ENCODE results near the gene ZEB1.
"Not testable (repeated sequence)": the region's sequence is repeated elsewhere in the genome, so short reads cannot be mapped to it uniquely, and the experiment has no call there.

Gene ZEB1

GRCh38 chr10:31427334-31427733 is 108.3 kb downstream of the ZEB1 start:
- not testable (repeated sequence) for DNase-seq (ENCODE audit: low spot score)

DNA sequence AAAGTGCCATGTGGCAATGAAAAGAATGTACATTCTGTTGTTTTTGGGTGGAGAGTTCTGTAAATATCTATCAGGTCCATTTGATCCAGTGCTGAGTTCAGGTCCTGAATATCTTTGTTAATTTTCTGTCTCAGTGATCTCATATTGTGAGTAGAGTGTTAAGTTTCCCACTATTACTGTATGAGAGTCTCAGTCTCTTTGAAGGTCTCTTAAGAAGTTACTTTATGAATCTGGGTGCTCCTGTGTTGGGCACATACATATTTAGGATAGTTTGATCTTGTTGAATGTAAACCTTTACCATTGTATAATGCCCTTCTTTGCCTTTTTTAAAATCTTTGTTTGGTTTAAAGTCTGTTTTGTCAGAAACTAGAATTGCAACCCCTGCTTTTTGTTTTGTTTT is 109.5 kb downstream of the ZEB1 start:
- DNase-seq (ENCODE audit: low spot score), result not testable (repeated sequence)

DNA sequence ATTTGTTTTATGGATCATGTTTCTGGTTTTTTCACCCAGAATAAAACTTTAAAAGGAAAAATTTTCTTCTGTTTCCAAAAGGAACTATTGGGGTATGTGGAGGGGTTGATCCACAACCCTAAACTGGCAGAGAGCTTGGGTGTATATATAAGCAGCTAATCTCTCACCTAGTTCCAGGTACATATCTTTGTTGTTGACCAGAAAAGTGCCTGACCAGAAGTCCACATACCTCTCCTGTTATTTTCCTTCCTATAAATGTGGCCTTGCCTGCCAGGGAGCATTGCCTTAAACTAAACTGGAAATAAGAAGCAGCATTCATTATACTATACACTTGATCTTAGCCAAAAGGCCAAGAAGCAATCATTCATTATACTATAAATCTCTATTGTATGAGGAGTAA is 112.0 kb downstream of the ZEB1 start:
- no peak for DNase-seq (ENCODE audit: low spot score)

DNA sequence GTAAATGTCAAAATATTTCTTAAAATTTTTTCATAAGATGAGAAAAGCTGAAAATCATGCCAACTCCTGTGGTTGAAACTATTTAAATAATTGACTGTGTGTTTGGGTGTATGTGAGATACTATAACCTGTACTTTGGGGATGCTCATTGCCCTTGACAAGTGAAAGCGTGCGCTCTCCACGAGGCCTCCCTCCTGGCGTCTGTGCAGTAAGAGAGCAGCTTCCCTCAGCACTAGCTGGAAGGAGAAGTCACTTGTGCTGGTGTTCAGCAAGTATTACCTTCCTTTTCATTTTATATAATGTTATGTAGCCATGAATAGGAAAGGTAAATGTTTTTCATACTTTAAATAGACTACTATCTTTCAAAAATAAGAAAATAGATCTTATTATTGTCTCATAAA is 118.9 kb downstream of the ZEB1 start:
- DNase-seq (ENCODE audit: low spot score), result no peak

DNA sequence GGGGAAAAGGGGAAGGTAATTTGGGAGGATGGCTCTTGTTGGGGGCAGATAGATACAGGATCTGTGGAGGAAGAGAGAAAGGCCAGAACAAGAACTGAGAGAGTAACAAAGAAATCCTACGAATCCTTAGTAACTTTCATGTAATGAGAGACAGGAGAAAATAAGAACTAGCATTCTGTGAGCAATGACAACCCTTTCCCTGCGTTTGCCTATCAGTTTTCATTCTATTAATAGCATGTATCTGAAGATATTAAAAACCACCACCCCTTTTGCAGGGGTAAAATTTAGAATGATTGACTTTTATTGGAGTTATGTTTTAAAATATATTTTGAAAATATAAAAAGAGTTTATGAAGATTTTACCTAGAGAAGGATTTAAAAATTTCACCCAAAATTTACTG is 132.8 kb downstream of the ZEB1 start:
- DNase-seq (ENCODE audit: low spot score), result no peak

DNA sequence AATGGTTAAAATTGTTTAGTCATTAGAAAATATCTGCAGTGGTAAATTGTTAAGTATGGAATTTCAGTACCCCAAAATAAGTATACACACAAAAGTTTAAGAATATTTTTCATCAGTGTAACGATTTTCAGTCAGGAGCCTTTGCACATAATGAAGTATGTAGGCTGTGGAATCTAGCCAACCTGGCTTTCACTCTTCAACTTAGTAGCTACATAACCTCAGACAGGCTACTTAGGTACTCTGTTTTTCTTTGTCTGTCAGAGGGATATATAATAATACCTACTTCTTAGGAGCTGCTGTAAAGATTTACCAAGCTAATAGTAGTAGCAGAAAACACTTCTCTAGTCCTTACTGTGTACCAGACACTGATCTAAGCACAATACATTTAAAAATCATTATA is 137.5 kb downstream of the ZEB1 start:
- no peak for DNase-seq (ENCODE audit: low spot score)

- DNase-seq (ENCODE audit: low spot score), result no peak
These were observed 138.8 kb downstream of the ZEB1 start for GRCh38 chr10:31457858-31458257.

GRCh38 chr10:31458974-31459373 is 140.0 kb downstream of the ZEB1 start:
- no peak for DNase-seq (ENCODE audit: low spot score)

DNA sequence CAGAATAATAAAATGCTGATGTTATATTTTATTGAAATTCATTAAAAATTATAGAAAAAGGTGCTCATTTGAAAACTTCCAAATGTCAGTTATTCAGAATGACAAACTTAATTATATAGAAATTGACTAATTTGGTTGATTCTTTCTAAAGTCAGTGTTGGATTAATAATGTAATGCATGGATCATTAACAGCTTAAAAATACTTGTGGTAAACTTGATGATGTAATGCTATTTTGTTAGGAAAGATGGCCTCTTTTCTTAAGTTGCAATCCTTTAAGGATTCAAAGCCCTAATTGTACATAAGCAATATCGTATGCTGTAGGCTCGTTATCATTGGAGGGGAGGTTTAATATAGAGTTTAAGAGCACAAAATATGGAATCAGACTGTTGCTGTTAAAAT is 141.2 kb downstream of the ZEB1 start:
- DNase-seq (ENCODE audit: low spot score), result no peak

DNA sequence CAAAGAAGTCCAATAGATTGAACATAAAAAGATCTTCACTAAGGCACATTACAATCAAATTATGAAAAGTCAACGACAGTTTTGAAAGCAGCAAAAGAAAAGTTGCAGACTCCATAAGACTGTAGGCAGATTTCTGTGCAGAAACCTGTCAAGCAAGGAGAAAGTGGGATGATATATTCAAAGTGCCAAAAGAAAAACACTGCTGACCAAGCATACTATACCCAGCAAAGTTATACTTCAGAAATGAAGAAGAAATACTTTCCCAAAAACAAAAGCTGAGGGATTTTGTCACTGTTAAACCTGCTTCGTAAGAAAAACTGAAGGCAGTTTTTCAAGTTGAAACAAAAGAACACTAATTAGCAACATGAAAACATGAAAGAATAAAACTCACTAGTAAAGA is 145.5 kb downstream of the ZEB1 start:
- DNase-seq (ENCODE audit: low spot score), result no peak

DNA sequence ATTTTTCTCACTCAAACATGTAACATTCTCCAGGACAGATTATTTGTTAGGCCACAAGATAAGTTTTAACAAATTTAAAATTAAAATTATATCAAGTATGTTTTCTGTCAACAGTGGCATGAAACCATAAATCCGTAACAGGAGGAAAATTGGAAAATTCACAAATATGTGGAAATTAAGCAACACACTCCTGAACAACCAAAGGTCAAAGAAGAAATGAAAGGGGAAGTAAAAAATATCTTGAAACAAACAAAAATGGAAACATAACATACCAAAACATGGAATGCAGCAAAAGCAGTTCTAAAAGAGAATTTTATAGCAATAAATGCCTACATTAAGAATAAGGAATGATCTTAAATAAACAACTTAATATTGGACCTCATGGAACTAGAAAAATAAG is 147.3 kb downstream of the ZEB1 start:
- no peak for DNase-seq (ENCODE audit: low spot score)

- no peak for DNase-seq (ENCODE audit: low spot score)
These were observed 148.9 kb downstream of the ZEB1 start for GRCh38 chr10:31467791-31468535.

DNA sequence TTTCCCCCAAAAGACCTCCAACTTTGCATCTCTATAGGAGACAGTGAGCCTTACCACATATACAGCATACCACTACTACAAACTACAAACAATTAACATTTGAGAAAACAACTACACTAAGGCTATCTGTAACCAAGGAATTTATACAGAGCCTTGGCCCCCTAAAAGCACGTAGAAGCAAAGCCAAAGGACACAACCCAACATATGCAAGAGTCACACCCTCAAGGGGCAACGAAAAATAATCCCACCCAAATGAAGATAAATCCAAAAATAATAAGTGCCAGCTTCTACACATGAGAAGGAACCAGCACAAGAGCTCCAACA is 149.5 kb downstream of the ZEB1 start:
- DNase-seq (ENCODE audit: low spot score), result no peak

DNA sequence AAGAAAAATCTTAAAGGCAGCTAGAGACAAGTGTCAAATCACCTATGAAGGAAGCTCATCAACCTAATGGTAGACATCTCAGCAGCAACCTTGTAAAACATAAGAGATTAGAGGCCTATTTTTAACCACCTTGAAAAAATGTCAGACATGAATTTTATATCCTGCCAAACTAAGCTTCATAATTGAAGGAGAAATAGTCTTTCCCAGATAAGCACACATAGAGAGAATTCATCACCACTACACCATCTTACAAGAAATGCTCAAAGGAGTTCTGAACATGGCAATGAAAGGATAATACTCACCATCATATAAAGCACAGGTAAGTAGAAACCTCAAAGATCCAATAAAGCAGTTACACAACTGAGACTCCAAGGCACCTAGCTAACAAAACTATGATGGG is 156.5 kb downstream of the ZEB1 start:
- no peak for DNase-seq (ENCODE audit: low spot score)

- DNase-seq (ENCODE audit: low spot score), result no peak
These were observed 157.1 kb downstream of the ZEB1 start for GRCh38 chr10:31476088-31476487.

- no peak for DNase-seq (ENCODE audit: low spot score)
These were observed 158.6 kb downstream of the ZEB1 start for GRCh38 chr10:31477584-31477983.

- no peak for DNase-seq (ENCODE audit: low spot score)
These were observed 160.7 kb downstream of the ZEB1 start for GRCh38 chr10:31479752-31480151.

DNA sequence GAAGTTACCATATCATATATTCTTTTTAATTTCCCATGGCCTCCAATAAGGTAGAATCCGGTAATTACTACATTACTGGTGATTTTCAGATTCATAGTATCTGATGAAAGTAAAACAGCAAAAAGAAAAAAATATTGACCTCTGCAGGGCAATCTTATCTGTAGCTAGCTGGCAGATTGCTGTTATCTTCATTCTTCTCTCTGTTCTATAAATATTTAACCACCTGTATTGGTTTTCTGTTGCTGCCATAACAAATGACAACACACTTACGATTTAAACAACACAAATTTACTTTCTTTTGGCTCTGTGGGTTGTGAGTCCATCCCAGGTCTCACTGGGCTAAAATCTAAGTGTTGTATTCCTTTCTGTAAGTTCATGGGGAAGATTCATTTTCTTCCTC is 164.5 kb downstream of the ZEB1 start:
- DNase-seq (ENCODE audit: low spot score), result no peak

DNA sequence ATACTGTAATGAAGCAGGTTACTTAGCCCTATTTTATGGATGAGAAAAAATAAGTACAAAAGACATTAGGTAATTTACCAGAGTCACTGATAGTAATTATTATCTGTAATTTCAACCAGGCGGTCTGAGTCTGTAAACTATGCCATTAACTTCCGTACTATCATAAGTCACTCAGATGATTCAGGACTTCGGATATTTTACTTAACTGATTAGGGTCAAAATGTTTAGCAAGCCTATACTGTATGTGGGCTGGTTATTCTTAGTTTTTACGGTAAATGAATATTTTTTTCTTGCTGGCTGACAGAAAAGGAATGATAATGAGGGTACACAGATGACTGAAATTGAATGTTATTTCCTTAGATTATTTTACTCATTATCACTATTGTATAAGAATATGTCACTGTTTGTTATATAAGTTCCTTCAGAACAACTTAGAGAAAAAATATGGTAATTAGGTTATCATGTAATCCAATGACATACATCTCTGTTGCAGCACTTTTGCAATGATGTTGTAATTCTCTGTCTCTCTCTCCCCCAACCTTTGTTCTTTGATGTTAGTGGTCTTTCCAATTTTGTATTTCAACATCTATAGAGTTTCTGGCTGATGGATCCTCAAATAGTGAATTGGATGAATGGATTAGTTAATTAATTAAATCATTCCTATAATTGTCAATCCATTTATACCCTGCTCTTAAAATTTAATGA is 165.6 kb downstream of the ZEB1 start:
- DNase-seq (ENCODE audit: low spot score), result no peak

GRCh38 chr10:31490858-31491504 is 172.0 kb downstream of the ZEB1 start:
- DNase-seq (ENCODE audit: low spot score), result peak; percentile 39

- no peak for DNase-seq (ENCODE audit: low spot score)
These were observed 188.4 kb downstream of the ZEB1 start for GRCh38 chr10:31507427-31507826.

DNA sequence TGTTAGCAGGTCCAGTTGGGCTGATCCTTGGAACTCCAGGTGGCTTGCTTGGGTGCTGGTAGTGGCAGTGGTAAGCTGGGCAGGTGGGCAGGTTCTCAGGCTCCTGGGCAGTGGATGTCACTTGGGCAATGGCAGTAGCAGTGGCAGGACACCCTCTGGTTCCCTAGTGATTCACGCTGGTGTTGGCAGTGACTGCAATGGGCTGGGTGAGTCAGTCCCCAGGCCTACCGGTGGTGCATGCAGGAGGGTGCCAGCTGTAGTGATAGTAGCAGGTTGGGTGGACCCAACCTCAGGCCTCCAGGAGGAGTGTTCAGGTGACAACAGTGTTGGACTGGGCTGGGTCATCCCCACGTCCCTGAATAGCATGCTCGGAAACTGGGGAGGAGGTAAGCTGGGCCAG is 189.2 kb downstream of the ZEB1 start:
- DNase-seq (ENCODE audit: low spot score), result no peak

DNA sequence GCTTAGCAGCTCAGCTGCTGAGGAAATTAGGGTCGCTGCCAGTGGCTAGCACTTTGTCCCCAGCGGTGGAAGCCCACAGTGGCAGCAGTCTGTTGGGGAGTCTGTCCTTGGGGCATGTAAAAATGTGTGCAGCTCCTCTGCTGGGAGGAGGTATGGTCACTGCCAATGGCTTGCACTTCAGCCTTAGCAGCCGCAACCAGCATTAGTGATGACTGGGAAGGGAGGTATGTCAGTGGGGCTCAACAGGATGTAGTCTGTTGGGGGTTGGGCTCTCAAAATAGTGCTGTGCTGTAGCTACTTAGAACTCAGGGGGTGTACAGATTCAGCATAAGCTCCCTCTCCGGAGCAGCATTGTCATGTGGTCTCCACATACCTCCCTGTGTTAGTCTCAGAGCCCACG is 189.9 kb downstream of the ZEB1 start:
- DNase-seq (ENCODE audit: low spot score), result no peak

DNA sequence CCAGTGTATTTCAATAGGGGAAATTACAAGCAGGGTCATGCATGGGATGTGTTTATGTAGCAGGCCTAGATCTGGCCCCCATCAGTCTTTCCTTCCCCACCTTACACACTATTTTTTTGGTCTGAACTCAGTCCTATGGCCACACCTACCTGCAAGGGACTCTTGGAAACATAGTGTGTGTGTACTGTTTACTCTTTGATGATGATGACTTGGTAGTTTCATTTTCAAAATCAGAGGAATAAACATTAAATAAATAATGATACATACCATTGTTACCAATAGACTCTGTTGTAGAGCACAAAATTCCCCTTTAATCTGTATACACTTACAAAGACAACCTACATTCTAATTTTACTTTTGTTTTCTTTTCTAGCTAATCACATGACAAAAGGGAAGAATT is 191.0 kb downstream of the ZEB1 start:
- no peak for DNase-seq (ENCODE audit: low spot score)
